GM12801 (cell line): ENCODE results near the gene CST6.

Experiments used
- CTCF ChIP-seq: IDR thresholded peaks from one replicate; pipeline ENCODE4 v1.5.1; 2011; ENCODE audit warnings: control low read depth; ENCODE audit not compliant: insufficient read length; ENCODE audit errors: extremely low read depth

The CST6 gene

GRCh38 chr11:65988791-65989592 is 22.8 kb upstream of the CST6 start:
- TF ChIP-seq CTCF, result peak; percentile 100

GRCh38 chr11:65992056-65992455 is 19.8 kb upstream of the CST6 start:
- no peak for TF ChIP-seq CTCF

DNA sequence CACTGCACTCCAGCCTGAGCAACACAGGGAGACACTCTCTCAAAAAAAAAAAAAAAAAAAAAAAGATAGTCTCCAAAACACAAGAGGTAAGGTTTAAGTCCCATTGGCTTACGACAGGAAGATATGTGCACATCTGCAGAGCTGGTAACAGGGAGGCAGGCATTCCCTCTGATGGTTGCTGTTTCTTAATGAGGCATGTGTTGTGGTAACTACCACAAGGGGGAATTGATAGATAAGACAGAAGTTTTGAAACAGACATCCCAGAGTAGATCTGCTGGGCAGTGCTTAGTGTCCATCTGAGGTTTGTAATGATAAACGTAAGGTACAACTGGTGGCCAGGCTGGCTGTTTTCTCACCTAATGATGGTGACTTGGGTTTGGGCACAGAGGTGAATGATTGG is 14.5 kb upstream of the CST6 start:
- no peak for TF ChIP-seq CTCF

DNA sequence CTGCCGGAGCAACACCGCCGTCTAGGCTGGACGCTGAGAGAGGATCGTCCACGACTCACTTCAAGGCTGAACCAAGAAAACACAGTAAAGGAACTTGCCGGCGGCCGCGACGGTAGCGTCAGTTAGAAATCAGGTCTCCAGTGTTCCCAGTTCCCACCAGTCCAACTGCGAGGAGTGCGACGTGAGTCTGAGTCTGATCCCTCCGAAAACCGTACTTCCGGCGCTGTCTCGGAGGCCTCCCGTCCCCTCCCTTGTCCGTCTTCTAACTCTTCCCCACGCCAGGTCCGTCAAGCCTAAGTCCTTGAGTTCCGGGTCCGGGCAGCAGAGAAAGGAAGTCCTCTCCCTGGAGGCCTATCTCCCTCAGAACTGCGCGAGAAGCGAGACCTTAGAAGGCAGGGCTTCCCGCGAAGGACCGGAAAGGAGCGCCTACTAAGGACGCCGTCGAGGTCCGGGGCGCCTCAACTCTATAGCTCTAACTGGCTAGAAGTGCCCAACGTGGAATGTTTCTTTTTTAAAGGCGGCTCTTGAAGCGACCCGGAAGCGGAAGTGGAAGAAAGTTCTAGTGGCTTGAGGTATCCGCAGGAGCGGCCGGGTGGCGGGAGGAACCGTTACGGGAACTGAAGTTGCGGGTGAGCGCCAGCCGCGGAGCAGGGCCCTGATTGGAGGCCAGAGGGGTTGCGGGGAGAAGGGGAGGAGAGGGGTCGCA is 9.7 kb upstream of the CST6 start, which contains the start of the genes BANF1 and EIF1AD:
BANF1 (plus strand) TSS at position 562 of the 706 bp plus-strand sequence. CDS start 748 bp downstream, outside the sequence.
EIF1AD (minus strand) TSS at position 216 of the 706 bp plus-strand sequence. CDS start 1,768 bp downstream, outside the sequence.
- TF ChIP-seq CTCF, result no peak

DNA sequence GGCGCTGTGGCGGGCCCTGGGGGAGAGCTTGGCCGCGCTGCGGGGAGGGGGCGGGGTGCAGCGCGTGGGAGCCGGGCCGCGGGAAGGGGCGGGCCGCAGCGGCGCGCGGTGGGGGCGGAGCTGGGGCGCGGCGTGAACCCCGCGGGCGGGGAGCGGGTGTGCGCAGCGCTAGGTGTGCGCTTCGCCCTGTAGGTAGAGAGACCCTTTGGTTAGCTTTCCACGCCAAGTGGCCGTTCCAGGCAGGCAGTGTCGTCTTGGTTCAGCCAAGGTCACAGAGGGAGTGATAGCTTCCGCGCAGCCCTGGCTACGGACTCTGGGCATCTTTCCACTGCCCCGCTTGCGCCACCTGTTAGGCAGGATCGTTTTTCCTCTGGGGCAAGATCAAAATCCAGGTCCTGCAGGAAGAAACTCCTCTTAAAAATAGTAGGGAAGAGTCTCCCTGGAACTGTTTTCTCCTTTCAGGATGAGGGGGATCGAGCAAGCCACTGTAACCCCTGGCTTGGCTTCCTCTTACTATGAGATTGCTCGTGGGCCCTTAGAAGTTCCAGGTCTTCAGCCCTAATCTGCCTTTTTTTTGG is 9.1 kb upstream of the CST6 start:
- TF ChIP-seq CTCF, result no peak

GRCh38 chr11:66003291-66003690 is 8.5 kb upstream of the CST6 start:
- TF ChIP-seq CTCF, result no peak

GRCh38 chr11:66004186-66004585 is 7.6 kb upstream of the CST6 start:
- no peak for TF ChIP-seq CTCF
